SJCRH30 (cell line): ENCODE data around the gene RASA3. TPM values are rescaled to one million over a fixed set of nuclear protein-coding genes. Genes with fewer than 3 reads are reported as not detected.
"Not testable (repeated sequence)": the region's sequence is repeated elsewhere in the genome, so short reads cannot be mapped to it uniquely, and the experiment has no call there.

Experiments
- DNase-seq, 2 experiments: peaks; one replicate each; pipeline ENCODE4 v3.0.0-alpha.2; 2015 to 2020
- H3K27ac ChIP-seq: fragments of 250-450 bp; sonication (Bioruptor Pico); 2 replicates; pipeline ENCODE4 v1.5.1; 2020; ENCODE audit warnings: mild to moderate bottlenecking, moderate library complexity
- H3K27me3 ChIP-seq: fragments of 250-450 bp; sonication (Bioruptor Pico); 2 replicates; pipeline ENCODE4 v1.5.1; 2020; ENCODE audit warnings: mild to moderate bottlenecking, moderate library complexity
- H3K36me3 ChIP-seq: fragments of 250-450 bp; sonication (Bioruptor Pico); 2 replicates; pipeline ENCODE4 v1.5.1; 2020; ENCODE audit warnings: mild to moderate bottlenecking, moderate library complexity
- H3K4me1 ChIP-seq: fragments of 250-450 bp; sonication (Bioruptor Pico); 2 replicates; pipeline ENCODE4 v1.5.1; 2020; ENCODE audit warnings: mild to moderate bottlenecking, moderate library complexity
- H3K4me3 ChIP-seq: fragments of 250-450 bp; sonication (Bioruptor Pico); 2 replicates; pipeline ENCODE4 v1.5.1; 2020; ENCODE audit warnings: mild to moderate bottlenecking, moderate library complexity
- H3K9me3 ChIP-seq: fragments of 250-450 bp; sonication (Bioruptor Pico); replicated peaks from 2 replicates; pipeline ENCODE4 v1.5.1; 2020; ENCODE audit warnings: mild to moderate bottlenecking, moderate library complexity
- total RNA-seq: library from RNA; depleted of rRNA; stranded (reverse); fragments of >200 nt; shearing (Covaris generic); gene quantifications from 2 replicates; pipeline ENCODE4 v1.2.3, GENCODE V29; 2014

The RASA3 gene
- total RNA-seq, 1 experiment from 2014 or later: 20.5 TPM

DNA sequence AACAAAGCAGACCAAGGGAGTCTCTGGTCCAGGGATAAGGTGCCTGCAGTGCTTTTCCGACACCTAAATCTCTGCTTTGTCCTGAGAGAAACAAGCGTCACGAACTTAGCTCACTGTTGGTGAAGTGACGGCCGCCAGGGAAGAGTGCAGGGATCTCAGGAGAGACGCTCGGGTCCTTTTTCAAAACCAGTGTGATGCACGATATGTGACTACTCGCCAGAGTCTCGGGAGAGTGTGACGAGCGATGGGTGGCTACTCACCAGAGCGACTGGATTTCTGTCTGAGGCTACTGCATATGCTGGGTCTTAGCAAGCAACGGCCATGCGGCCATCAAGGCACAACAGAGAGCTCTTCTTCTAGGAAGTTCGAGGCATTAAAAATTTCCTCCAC is 30.1 kb upstream of the RASA3 start:
- H3K4me1 ChIP-seq: no peaks in the 10 kb centered on the region
- H3K4me3 ChIP-seq: peak overlapping the region; percentile 37
- H3K9me3 ChIP-seq: no peaks in the 10 kb centered on the region
- no peaks in the 10 kb centered on the region for H3K36me3 ChIP-seq
- no peak for DNase-seq
- no peak overlapping the region for H3K27ac ChIP-seq
- no peaks in the 10 kb centered on the region for H3K27me3 ChIP-seq

GRCh38 chr13:114161644-114162532 is 29.5 kb upstream of the RASA3 start:
- no peaks in the 10 kb centered on the region for H3K9me3 ChIP-seq
- H3K36me3 ChIP-seq: no peaks in the 10 kb centered on the region
- no peaks in the 10 kb centered on the region for H3K4me1 ChIP-seq
- H3K4me3 ChIP-seq: peak overlapping the region; percentile 37
- H3K27ac ChIP-seq: no peak overlapping the region
- H3K27me3 ChIP-seq: no peaks in the 10 kb centered on the region
- DNase-seq: peak; percentile 22 to 41

DNA sequence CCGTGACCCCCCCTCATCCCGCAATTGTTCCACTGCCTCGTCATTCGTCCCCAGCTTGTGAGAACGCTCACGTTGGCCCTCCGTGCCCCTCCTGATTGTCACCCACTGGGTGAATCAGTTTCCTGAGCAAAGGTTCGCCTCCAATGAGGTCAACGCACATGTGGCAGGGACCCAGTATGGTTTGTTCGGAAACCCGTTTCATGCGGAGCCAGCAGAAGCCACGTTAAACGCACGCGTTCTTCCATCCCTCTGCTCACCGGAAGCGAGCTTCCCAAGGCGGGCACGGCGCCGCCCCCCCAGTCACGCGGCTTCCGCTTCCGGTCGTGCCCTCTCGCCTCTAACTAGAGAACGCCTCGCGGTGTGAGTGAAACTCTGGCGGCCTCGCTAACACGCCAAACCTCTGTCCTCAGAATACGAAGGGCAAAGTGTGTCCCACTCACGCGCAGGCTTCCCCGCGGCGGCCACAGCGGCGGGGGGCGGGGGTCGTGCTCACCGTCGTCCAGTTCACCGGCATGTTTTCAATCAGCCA is 28.7 kb upstream of the RASA3 start:
- Histone ChIP-seq H3K4me1 (no peaks in the 10 kb centered on the region), H3K27ac (no peak overlapping the region), H3K27me3 (no peaks in the 10 kb centered on the region), H3K36me3 (no peaks in the 10 kb centered on the region), H3K4me3 (no peak overlapping the region), H3K9me3 (no peaks in the 10 kb centered on the region)
- DNase-seq: no peak

DNA sequence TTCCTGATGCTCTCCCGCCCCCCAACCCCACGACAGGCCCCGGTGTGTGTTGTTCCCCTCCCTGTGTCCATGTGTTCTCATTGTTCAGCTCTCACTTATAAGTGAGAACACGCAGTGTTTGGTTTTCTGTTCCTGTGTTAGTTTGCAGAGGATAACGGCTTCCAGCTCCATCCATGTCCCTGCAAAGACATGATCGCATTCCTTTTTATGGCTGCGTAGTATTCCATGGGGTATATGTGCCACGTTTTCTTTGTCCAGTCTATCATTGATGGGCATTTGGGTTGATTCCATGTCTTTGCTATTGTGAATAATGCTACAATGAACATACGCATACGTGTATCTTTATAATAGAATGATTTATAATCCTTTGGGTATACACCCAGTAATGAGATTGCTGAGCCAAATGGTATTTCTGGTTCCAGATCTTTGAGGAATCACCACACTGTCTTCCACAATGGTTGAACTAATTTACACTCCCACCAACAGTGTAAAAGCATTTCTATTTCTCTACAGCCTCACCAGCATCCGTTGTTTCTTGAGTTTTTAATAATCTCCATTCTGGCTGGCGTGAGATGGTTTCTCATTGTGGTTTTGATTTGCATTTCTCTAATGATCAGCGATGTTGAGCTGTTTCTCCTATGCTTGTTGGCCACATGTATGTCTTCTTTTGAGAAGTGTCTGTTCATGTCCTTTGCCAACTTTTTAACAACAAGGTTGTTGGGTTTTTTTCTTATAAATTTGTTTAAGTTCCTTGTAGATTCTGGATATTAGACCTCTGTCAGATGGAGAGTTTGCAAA is 26.6 kb upstream of the RASA3 start:
- DNase-seq, H3K4me1 ChIP-seq, H3K27me3 ChIP-seq, H3K36me3 ChIP-seq, H3K4me3 ChIP-seq, H3K27ac ChIP-seq, H3K9me3 ChIP-seq: not testable (repeated sequence)

- Histone ChIP-seq H3K27ac (no peak overlapping the region), H3K9me3 (no peaks in the 10 kb centered on the region), H3K27me3 (no peaks in the 10 kb centered on the region), H3K4me1 (no peaks in the 10 kb centered on the region), H3K36me3 (no peaks in the 10 kb centered on the region), H3K4me3 (no peak overlapping the region)
- DNase-seq: no peak
These were observed 25.6 kb upstream of the RASA3 start for GRCh38 chr13:114157869-114158495.

DNA sequence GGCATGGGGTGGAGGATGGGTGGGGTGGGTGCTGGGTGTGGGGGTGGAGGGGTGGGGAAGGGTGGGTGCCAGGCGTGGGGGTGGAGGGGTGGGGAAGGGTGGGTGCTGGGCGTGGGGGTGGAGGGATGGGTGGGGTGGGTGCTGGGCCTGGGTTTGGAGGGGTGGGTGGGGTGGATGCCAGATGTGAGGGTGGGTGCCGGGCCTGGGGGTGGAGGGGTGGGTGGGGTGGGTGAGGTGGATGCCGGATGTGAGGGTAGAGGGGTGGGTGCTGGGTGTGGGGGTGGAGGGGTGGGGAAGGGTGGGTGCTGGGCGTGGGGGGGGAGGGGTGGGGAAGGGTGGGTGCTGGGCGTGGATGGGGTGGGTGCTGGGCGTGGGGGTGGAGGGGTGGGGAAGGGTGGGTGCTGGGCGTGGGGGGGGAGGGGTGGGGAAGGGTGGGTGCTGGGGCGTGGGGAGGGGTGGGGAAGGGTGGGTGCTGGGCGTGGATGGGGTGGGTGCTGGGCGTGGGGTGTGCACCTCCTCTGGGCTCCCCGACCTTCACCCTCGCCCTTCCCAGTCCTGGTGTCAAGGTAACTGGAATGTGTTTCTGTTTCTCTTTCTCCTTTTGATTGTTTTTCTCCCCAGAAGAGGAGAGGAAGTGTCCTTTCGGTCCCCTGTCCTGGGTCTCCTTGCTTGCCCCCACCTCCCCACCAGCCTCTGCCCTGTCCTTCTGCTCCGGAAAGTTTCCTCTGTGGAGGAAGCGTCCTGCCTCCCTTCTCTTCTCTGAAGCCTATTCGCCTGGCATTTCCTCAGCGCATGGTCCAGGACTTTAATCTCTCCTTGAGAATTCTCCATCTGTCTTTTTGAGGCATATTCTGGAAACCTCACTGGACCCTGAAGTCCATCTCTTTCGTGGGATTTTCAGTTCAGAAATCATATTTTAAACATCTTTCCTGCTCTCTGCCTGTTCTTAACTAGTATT is 23.8 kb upstream of the RASA3 start:
- H3K4me1 ChIP-seq: no peaks in the 10 kb centered on the region
- no peaks in the 10 kb centered on the region for H3K9me3 ChIP-seq
- DNase-seq: no peak
- H3K27me3 ChIP-seq: no peaks in the 10 kb centered on the region
- H3K4me3 ChIP-seq: no peak overlapping the region
- no peak overlapping the region for H3K27ac ChIP-seq
- H3K36me3 ChIP-seq: no peaks in the 10 kb centered on the region

DNA sequence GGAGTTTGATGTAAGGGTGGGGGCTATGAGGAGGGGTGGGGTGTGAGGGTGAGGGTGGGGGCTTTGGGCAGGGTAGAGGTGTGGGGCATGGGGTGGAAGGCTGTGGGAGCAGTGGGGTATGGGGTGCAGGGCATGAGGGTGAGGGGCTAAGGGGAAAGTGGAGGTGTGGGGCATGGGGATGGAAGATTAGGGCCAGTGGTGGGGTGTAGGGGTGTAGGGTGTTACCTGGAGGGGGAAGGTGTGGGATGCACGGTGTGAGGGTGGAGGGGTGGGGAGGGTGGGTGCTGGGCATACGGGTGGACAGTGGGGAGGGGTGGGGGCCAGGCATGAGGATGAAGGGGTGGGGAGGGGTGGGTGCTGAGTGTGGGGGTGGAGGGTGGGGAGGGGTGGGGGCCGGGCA is 22.9 kb upstream of the RASA3 start:
- no peaks in the 10 kb centered on the region for H3K36me3 ChIP-seq
- DNase-seq: no peak

DNA sequence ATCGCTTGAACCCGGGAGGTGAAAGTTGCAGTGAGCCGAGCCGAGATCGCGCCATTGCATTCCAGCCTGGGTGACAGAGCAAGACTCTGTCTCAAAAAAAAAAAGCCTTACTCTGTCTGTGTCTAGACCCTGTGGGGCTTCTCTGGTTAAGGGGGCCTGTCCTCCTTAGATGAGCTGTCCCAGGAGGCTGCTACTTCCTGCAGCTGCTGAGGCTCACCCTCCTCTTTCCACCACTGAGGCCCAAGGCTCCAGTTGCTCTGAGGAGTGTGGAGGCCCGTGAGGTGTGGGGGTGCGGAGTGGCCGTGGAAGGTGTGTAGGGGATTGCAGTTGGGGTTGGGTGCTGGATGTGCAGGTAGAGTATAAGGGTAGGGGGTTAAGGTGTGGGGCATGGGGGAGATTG is 22.1 kb upstream of the RASA3 start:
- Histone ChIP-seq H3K9me3 (no peaks in the 10 kb centered on the region), H3K4me1 (no peaks in the 10 kb centered on the region), H3K36me3 (no peaks in the 10 kb centered on the region), H3K4me3 (no peak overlapping the region), H3K27ac (no peak overlapping the region), H3K27me3 (no peaks in the 10 kb centered on the region)
- no peak for DNase-seq

More for the DNA sequence above, 22.9 kb upstream of the RASA3 start:
- H3K4me1 ChIP-seq: no peaks in the 10 kb centered on the region
- no peak overlapping the region for H3K4me3 ChIP-seq
- H3K9me3 ChIP-seq: no peaks in the 10 kb centered on the region
- no peak overlapping the region for H3K27ac ChIP-seq
- H3K27me3 ChIP-seq: no peaks in the 10 kb centered on the region

DNA sequence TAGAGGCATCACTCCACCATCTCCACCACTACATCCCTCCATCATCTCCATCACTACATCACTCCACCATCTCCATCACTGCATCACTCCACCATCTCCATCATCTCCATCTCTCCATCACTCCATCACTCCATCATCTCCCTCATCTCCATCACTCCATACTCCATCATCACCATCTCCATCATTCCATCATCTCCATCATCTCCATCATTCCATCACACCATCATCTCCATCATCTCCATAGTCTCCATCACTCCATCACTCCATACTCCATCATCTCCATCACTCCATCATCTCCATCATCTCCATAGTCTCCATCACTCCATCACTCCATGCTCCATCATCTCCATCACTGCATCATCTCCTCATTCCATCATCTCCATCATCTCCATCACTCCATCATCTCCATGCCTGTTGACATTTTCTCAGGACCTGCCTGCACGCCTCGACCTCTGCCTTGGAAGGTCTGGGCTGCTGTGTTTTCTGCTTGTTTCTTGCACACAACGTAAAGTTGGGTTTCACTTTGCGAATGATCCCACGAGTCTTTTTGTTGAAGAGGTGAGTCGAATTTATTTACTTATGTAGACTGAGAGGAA is 21.2 kb upstream of the RASA3 start:
- no peak for DNase-seq
- H3K27ac ChIP-seq: no peak overlapping the region

GRCh38 chr13:114152831-114153371 is 20.5 kb upstream of the RASA3 start:
- no peak for DNase-seq
- H3K4me1 ChIP-seq: no peaks in the 10 kb centered on the region
- H3K27me3 ChIP-seq: no peaks in the 10 kb centered on the region
- H3K36me3 ChIP-seq: no peaks in the 10 kb centered on the region
- H3K9me3 ChIP-seq: no peaks in the 10 kb centered on the region
- H3K27ac ChIP-seq: no peak overlapping the region
- H3K4me3 ChIP-seq: no peak overlapping the region

More for the DNA sequence above, 21.2 kb upstream of the RASA3 start:
- H3K4me1 ChIP-seq: no peaks in the 10 kb centered on the region
- no peak overlapping the region for H3K4me3 ChIP-seq
- H3K9me3 ChIP-seq: no peaks in the 10 kb centered on the region
- no peaks in the 10 kb centered on the region for H3K27me3 ChIP-seq
- no peaks in the 10 kb centered on the region for H3K36me3 ChIP-seq

GRCh38 chr13:114152285-114152645 is 19.8 kb upstream of the RASA3 start:
- Histone ChIP-seq H3K27me3 (no peaks in the 10 kb centered on the region), H3K36me3 (no peaks in the 10 kb centered on the region), H3K4me1 (no peaks in the 10 kb centered on the region), H3K27ac (no peak overlapping the region), H3K9me3 (no peaks in the 10 kb centered on the region), H3K4me3 (no peak overlapping the region)
- DNase-seq: no peak

GRCh38 chr13:114151565-114152284 is 19.3 kb upstream of the RASA3 start:
- Histone ChIP-seq H3K27ac (no peak overlapping the region), H3K9me3 (no peaks in the 10 kb centered on the region), H3K4me3 (no peak overlapping the region), H3K27me3 (no peaks in the 10 kb centered on the region), H3K4me1 (no peaks in the 10 kb centered on the region), H3K36me3 (no peaks in the 10 kb centered on the region)
- DNase-seq: no peak

GRCh38 chr13:114151031-114151430 is 18.6 kb upstream of the RASA3 start:
- no peak for DNase-seq
- Histone ChIP-seq H3K36me3 (no peaks in the 10 kb centered on the region), H3K4me1 (no peaks in the 10 kb centered on the region), H3K9me3 (no peaks in the 10 kb centered on the region), H3K27me3 (no peaks in the 10 kb centered on the region), H3K27ac (no peak overlapping the region), H3K4me3 (no peak overlapping the region)
